ENCODE measurements around the gene G6PC1. TPM values are rescaled to one million over a fixed set of nuclear protein-coding genes. Genes with fewer than 3 reads are reported as not detected.

G6PC1 gene
- total and polyA plus RNA-seq, 2 of the 4 experiments (the other 2 are of a cell fraction), result not detected

DNA sequence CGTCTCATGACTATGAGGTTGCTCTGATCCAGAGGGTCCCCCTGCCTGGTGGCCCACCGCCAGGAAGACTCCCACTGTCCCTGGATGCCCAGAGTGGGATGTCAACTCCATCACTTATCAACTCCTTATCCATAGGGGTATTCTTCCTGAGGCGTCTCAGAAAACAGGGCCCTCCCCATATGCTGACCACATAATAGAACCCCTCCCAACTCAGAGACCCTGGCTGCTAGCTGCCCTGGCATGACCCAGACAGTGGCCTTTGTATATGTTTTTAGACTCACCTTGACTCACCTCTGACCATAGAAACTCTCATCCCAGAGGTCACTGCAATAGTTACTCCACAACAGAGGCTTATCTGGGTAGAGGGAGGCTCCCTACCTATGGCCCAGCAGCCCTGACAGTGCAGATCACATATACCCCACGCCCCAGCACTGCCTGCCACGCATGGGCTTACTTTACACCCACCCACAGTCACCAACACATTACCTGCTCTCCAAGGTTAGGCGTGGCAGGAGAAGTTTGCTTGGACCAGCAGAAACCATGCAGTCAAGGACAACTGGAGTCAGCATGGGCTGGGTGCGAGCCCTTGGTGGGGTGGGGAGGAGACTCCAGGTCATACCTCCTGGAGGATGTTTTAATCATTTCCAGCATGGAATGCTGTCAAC, 2.3 kb upstream of the G6PC1 start:
- Histone ChIP-seq H2AK9ac (replicated peaks; ENCODE audit: low read depth, low read length, poor library complexity) (no peak overlapping the region), H3K9ac (ENCODE audit: low read depth, low read length) (no peak overlapping the region)
- POLR2A ChIA-PET (ENCODE audit: unreplicated experiment), result no interaction called here

More for the DNA sequence above, 2.3 kb upstream of the G6PC1 start:
- no peak overlapping the region for H4K5ac ChIP-seq (ENCODE audit: low read depth, low read length)
- H4K91ac ChIP-seq (ENCODE audit: insufficient read depth, low read depth, low read length), result no peak overlapping the region
- no peak overlapping the region for H3K14ac ChIP-seq (replicated peaks; ENCODE audit: low read depth, low read length)
- DNase-seq (no peak), ATAC-seq (ENCODE audit: low read depth) (no peak)
- TF ChIP-seq NFE2L2 (IDR thresholded peaks at IDR 0.05; ENCODE audit: low read depth, low read length) (no peak), POLR2A (IDR thresholded peaks at IDR 0.05; ENCODE audit: low read depth, low read length) (no peak), MAZ (IDR thresholded peaks at IDR 0.05; ENCODE audit: borderline replicate concordance, low read depth, low read length) (no peak), RFX5 (IDR thresholded peaks at IDR 0.05; ENCODE audit: low read depth, low read length) (no peak), BHLHE40 (IDR thresholded peaks at IDR 0.05; ENCODE audit: low read depth, low read length) (no peak), RAD21 (IDR thresholded peaks at IDR 0.05; ENCODE audit: low read length) (no peak), RCOR1 (IDR thresholded peaks at IDR 0.05; ENCODE audit: insufficient replicate concordance, low read length) (no peak), FOS (IDR thresholded peaks at IDR 0.05; ENCODE audit: low read depth, low read length) (no peak), CHD1 (IDR thresholded peaks at IDR 0.05; ENCODE audit: low read depth, low read length) (no peak), SMC3 (IDR thresholded peaks at IDR 0.05; ENCODE audit: low read depth, low read length) (no peak), MAFK (IDR thresholded peaks at IDR 0.05; ENCODE audit: low read depth, low read length) (no peak), CTCF (conservative IDR thresholded peaks at IDR 0.05; ENCODE audit: low read depth, low read length) (no peak), CEBPB (IDR thresholded peaks at IDR 0.05; ENCODE audit: low read depth, low read length) (no peak), MXI1 (IDR thresholded peaks at IDR 0.05; ENCODE audit: borderline replicate concordance, low read depth, low read length) (no peak)
- TF ChIP-seq, protein P1, sequence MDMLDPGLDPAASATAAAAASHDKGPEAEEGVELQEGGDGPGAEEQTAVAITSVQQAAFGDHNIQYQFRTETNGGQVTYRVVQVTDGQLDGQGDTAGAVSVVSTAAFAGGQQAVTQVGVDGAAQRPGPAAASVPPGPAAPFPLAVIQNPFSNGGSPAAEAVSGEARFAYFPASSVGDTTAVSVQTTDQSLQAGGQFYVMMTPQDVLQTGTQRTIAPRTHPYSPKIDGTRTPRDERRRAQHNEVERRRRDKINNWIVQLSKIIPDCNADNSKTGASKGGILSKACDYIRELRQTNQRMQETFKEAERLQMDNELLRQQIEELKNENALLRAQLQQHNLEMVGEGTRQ (IDR thresholded peaks at IDR 0.05; ENCODE audit: low read depth, low read length), result no peak
- TF ChIP-seq, protein P2, sequence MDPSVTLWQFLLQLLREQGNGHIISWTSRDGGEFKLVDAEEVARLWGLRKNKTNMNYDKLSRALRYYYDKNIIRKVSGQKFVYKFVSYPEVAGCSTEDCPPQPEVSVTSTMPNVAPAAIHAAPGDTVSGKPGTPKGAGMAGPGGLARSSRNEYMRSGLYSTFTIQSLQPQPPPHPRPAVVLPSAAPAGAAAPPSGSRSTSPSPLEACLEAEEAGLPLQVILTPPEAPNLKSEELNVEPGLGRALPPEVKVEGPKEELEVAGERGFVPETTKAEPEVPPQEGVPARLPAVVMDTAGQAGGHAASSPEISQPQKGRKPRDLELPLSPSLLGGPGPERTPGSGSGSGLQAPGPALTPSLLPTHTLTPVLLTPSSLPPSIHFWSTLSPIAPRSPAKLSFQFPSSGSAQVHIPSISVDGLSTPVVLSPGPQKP (IDR thresholded peaks at IDR 0.05; ENCODE audit: borderline replicate concordance, low read depth, low read length), result no peak
- no peak overlapping the region for H2AK5ac ChIP-seq (ENCODE audit: low read depth, low read length)
- no peak overlapping the region for H3K56ac ChIP-seq (ENCODE audit: extremely low read depth, insufficient read depth, low read length)
- H2BK15ac ChIP-seq (ENCODE audit: low read depth, low read length), result no peak overlapping the region
- no peak overlapping the region for H3K4ac ChIP-seq (ENCODE audit: low read depth, low read length)
- H3K4me3 ChIP-seq (ENCODE audit: insufficient read depth, low read depth, low read length), result no peak overlapping the region
- no peak overlapping the region for H2AFZ ChIP-seq (replicated peaks; ENCODE audit: low read length, poor library complexity)
- H4K20me1 ChIP-seq (ENCODE audit: insufficient read depth, low read length), result no peaks in the 10 kb centered on the region
- H3K36me3 ChIP-seq (ENCODE audit: control insufficient read depth, insufficient read depth, low read length), result no peaks in the 10 kb centered on the region
- H3K27me3 ChIP-seq (ENCODE audit: control insufficient read depth, insufficient read depth, low read length), result peaks cover 26% of the 10 kb centered on the region
- CTCF ChIA-PET, result no interaction called here
- no peak overlapping the region for H4K8ac ChIP-seq (ENCODE audit: low read depth in 2 of 2, low read length in 2 of 2)
- H3K9me1 ChIP-seq (ENCODE audit: insufficient read depth, low read length), result peaks cover 4% of the 10 kb centered on the region; the same call in 1 of the 2 replicates
- in situ Hi-C loops (cut with MboI; ENCODE audit: low sequenced_read_pairs) (loop anchor here (25.0 kb wide), 1 partner anchor 414 kb away; no protein-coding TSS in a partner anchor), intact Hi-C loops (cut with micrococcal nuclease) (no loop called here), dilution Hi-C loops (cut with HindIII; ENCODE audit: low sequenced_read_pairs, unreplicated experiment) (no loop called here)
- no peak overlapping the region for H3K23ac ChIP-seq (ENCODE audit: low read depth, low read length)
- no peak overlapping the region for H3K4me2 ChIP-seq (ENCODE audit: low read depth, low read length)
- no peaks in the 10 kb centered on the region for H3K4me1 ChIP-seq (ENCODE audit: control insufficient read depth, insufficient read depth, low read length)
- no peak overlapping the region for H3K18ac ChIP-seq (ENCODE audit: low read depth, low read length)
- no TSS peak for BruUV-seq (replicated peaks)
- H3K27ac ChIP-seq (ENCODE audit: insufficient read depth, low read length), result no peak overlapping the region
- no peak overlapping the region for H2BK20ac ChIP-seq (ENCODE audit: low read depth, low read length)
- H3K9me3 ChIP-seq (ENCODE audit: control insufficient read depth, insufficient read depth, low read length), result no peaks in the 10 kb centered on the region
- H2BK120ac ChIP-seq (ENCODE audit: low read depth, low read length), result no peak overlapping the region
- H3K79me1 ChIP-seq (ENCODE audit: low read depth in 1 of 2, low read length in 2 of 2), result no peaks in the 10 kb centered on the region
- H2BK5ac ChIP-seq (ENCODE audit: low read depth, low read length, poor library complexity, severe bottlenecking), result no peak overlapping the region
- WGBS, 2 experiments (ENCODE audit: extremely low coverage in 2 of 2, insufficient read length in 1 of 2), result no CpG with 5 or more reads among the region's 7 CpGs
